H1 (cell line): ENCODE data around the gene THTPA. TPM values are rescaled to one million over a fixed set of nuclear protein-coding genes. Genes with fewer than 3 reads are reported as not detected.

Source experiments
- CBX5 ChIP-seq: fragments of 300-800, 300-1000 bp; sonication (generic); IDR thresholded peaks from 2 replicates; pipeline ENCODE4 v1.7.1; 2016; ENCODE audit warnings: antibody characterized with exemption, low read length, low read depth
- EP300 ChIP-seq, 2 experiments: IDR thresholded peaks; 1 replicate in 1 of 2; 2 replicates in 1 of 2; pipeline ENCODE4 v1.6.1; 2011 to 2012; ENCODE audit warnings: low read depth in 2 of 2, low read length in 2 of 2, mild to moderate bottlenecking in 2 of 2, borderline replicate concordance in 1 of 2, inconsistent platforms in 1 of 2, moderate library complexity in 1 of 2
- EZH2 ChIP-seq: fragments of 200-600 bp; sonication (generic); IDR thresholded peaks from 2 replicates; pipeline ENCODE4 v1.7.1; 2012; ENCODE audit warnings: low read depth, mild to moderate bottlenecking, moderate library complexity, low read length, inconsistent platforms; ENCODE audit not compliant: severe bottlenecking
- KDM4A ChIP-seq: IDR thresholded peaks from one replicate; pipeline ENCODE4 v1.7.1; 2012; ENCODE audit warnings: low read depth, mild to moderate bottlenecking, moderate library complexity, low read length, inconsistent platforms; ENCODE audit not compliant: severe bottlenecking
- RFX5 ChIP-seq: IDR thresholded peaks from 2 replicates; pipeline ENCODE4 v1.6.1; 2011; ENCODE audit warnings: low read depth, low read length, improper control_type of control experiment, borderline replicate concordance
- RXRA ChIP-seq: IDR thresholded peaks from 2 replicates; pipeline ENCODE4 v1.6.1; 2011; ENCODE audit warnings: low read depth, mild to moderate bottlenecking, low read length, moderate library complexity; ENCODE audit not compliant: insufficient read depth
- SIN3A ChIP-seq, 2 experiments: IDR thresholded peaks in 1 of 2; conservative IDR thresholded peaks in 1 of 2; 2 replicates each; pipeline ENCODE4 v1.6.1; 2011 to 2012; ENCODE audit warnings: low read length in 2 of 2, improper control_type of control experiment in 1 of 2, low read depth in 1 of 2, mild to moderate bottlenecking in 1 of 2
- TAF1 ChIP-seq: IDR thresholded peaks from 2 replicates; pipeline ENCODE4 v1.6.1; 2011; ENCODE audit warnings: mild to moderate bottlenecking, low read depth, low read length
- TCF12 ChIP-seq: IDR thresholded peaks from 2 replicates; pipeline ENCODE4 v1.6.1; 2011; ENCODE audit warnings: low read depth, mild to moderate bottlenecking, low read length
- polyA plus RNA-seq, 7 experiments: library from polyadenylated mRNA; depleted of rRNA in 3 of 7; stranded (reverse) in 5 of 7; unstranded in 2 of 7; fragments of >200 nt in 5 of 7; fragments of 200-250 nt in 2 of 7; gene quantifications; 1 replicate in 5 of 7; 2 replicates in 1 of 7; 4 replicates in 1 of 7; pipeline versions ENCODE4 v1.2.1 to v1.2.3, GENCODE V29; 2011 to 2013; ENCODE audit warnings: missing spikeins in 2 of 7, mixed read lengths in 2 of 7
- total RNA-seq: library from RNA; stranded (reverse); fragmentation: NEBNext Ultra II Directional; extraction: Animal tissue kit (Norgen Biotek cat#: 25700); gene quantifications from 2 replicates; pipeline ENCODE4 v1.2.1, GENCODE V29; 2021

The THTPA gene
- total and polyA plus RNA-seq, 2 of the 8 experiments (the other 6 are each of a cell fraction or from before 2014, with no cell fraction given), result 16.6 to 19.0 TPM

GRCh38 chr14:23550812-23551265 lies 5.2 kb upstream of the THTPA start (continued):
- TF ChIP-seq EP300 (IDR thresholded peaks at IDR 0.05; ENCODE audit: borderline replicate concordance in 1 of 2, low read depth in 2 of 2, low read length in 2 of 2) (no peak), SIN3A (conservative IDR thresholded peaks at IDR 0.05 in 1 of 2, IDR thresholded peaks at IDR 0.05 in 1 of 2; ENCODE audit: low read depth in 1 of 2, low read length in 2 of 2) (peak; percentile 79 to 89; a peak in 2 of 4 replicates), RXRA (no peak), EZH2 (no peak), KDM4A (peak; percentile 28), CBX5 (no peak), RFX5 (no peak), TCF12 (no peak), TAF1 (peak; percentile 46; the same call in 1 of the 2 replicates)
